HEK293T (cell line): ENCODE measurements around the gene TBC1D22B.

Source experiments
- BHLHE40 ChIP-seq: fragments of 450-650 bp; IDR thresholded peaks from 2 replicates; pipeline ENCODE4 v1.6.1; 2016; ENCODE audit warnings: mild to moderate bottlenecking, moderate library complexity, borderline replicate concordance
- ELF4 ChIP-seq: fragments of 450-650 bp; IDR thresholded peaks from 2 replicates; pipeline ENCODE4 v1.6.1; 2017; ENCODE audit warnings: antibody characterized with exemption
- FOXK2 ChIP-seq: fragments of 450-650 bp; IDR thresholded peaks from 2 replicates; pipeline ENCODE4 v1.6.1; 2016; ENCODE audit warnings: mild to moderate bottlenecking
- L3MBTL2 ChIP-seq: fragments of 450-650 bp; conservative IDR thresholded peaks from 2 replicates; pipeline ENCODE4 v1.6.1; 2016; ENCODE audit warnings: mild to moderate bottlenecking

DNA sequence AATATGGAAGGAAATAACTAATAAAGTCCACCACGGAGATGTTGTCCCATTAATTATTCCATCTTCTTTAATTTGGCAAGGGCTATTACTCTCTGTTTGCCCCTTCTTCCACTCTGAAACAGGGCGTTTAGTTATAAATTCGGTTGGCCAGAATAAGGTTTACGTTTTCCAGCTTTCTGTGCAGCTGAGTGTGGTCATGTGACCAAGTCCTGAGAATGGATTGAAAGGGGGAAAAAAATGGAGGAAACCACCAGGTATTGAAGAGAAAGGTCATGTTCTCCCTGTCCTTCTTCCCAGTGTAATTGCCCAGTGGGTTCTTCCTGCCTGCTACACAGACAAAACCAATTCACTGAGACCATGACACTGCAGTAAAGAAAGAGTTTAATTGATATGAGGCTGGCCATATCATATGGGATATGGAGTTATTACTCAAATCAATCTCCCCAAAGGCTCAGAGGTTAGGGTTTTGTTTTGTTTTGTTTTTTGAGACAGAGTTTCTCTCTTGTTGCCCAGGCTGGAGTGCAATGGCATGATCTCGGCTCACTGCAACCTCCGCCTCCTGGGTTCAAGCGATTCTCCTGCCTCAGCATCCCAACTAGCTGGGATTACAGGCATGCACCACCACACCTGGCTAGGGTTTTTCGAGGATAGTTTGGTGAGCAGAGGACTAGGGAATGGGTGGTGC is 14.3 kb upstream of the TBC1D22B start:
- no peak for TF ChIP-seq L3MBTL2
- TF ChIP-seq ELF4, result no peak
- no peak for TF ChIP-seq BHLHE40
- TF ChIP-seq FOXK2, result no peak
